Right kidney (tissue), 1 donor: ENCODE results near the gene BSN.
"Not testable (repeated sequence)": the region's sequence is repeated elsewhere in the genome, so short reads cannot be mapped to it uniquely, and the experiment has no call there.

Experiments used
- DNase-seq: peaks from one replicate; pipeline ENCODE4 v3.0.0-alpha.2; 2016

Gene BSN

DNA sequence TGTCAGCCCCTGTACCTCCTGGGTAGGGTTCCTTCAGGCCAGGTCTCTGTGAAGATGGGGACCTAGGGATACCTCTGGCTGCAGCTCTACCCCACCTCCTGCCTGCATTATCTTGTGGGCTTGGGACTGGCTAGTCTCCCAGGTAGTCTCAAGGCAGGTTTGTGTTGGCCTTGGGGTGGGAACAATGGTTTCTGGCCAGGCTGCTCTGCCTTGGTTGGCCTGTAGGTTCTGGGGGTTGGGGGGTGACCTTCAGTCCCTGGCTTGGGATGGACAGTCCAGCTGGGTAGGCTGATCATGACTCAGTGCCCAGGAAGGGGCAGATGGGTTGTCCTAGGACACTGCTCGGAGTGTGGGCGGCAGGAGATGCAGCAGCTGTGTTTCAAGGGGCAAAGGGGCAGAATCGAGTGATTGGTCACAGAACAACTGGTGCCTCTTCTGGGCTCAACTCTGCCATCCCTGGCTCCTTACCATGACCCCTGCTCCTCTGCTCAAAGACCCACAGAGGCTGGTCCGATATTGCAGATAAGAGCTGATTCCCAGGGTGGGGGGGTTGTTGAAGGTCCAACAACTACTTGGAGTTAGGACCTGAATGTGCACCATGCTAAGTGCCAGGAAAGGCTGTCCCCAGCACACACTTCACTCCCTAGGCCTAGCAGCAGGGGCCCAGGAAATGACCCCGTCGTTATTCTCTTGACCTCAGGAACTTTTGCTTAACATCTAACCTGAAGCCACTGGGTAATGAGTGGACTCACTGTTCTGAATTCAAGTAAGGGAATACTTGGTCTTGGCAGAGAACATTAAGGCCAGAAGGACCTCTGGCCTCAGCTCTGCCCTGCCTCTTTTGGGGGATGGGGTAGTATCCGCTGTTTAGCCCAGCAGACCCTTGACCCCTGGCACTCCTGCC lies 18.1 kb upstream of the BSN start:
- DNase-seq: no peak

GRCh38 chr3:49536875-49537533 lies 17.3 kb upstream of the BSN start:
- DNase-seq: no peak

- peak; percentile 89 for DNase-seq
These were observed 14.4 kb upstream of the BSN start for GRCh38 chr3:49539659-49540560.

- DNase-seq: no peak
These were observed 2.2 kb upstream of the BSN start for GRCh38 chr3:49552087-49552486.

- no peak for DNase-seq
These were observed 969 bp upstream of the BSN start for GRCh38 chr3:49553324-49553691.

DNA sequence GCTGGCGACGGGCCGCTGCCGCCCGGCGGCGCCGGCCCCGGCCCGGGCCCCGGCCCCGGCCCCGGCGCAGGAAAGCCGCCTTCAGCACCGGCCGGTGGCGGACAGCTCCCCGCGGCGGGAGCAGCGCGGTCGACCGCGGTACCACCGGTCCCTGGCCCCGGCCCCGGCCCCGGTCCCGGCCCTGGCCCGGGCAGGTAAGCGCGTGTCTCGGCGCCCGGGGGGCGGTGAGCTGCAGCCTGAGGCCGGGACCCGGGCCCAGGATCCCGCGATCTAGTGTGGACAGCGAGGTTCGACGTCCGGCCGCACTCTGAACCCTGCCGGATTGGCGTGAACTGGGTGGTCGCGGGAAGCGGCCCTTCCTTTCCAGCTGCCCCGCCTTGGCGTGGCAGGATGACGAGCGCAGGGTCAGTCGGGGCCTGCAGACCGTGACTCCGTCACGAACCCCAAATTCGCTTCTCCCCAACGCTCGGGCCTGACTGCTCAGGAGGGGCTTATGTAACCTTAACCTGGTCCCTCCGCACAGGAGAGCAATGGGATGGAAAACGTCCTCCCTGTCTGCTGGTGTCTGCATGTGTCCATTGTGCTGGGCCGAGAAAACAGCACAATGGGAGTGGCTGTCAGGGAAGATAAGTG lies 472 bp downstream of the BSN start:
- DNase-seq: peak; percentile 70

- DNase-seq: no peak
These were observed 2.4 kb downstream of the BSN start for GRCh38 chr3:49556500-49557275.

- DNase-seq: no peak
These were observed 8.8 kb downstream of the BSN start for GRCh38 chr3:49563040-49563578.

GRCh38 chr3:49563766-49564165 lies 9.5 kb downstream of the BSN start:
- no peak for DNase-seq

- no peak for DNase-seq
These were observed 12.0 kb downstream of the BSN start for GRCh38 chr3:49566312-49566711.

DNA sequence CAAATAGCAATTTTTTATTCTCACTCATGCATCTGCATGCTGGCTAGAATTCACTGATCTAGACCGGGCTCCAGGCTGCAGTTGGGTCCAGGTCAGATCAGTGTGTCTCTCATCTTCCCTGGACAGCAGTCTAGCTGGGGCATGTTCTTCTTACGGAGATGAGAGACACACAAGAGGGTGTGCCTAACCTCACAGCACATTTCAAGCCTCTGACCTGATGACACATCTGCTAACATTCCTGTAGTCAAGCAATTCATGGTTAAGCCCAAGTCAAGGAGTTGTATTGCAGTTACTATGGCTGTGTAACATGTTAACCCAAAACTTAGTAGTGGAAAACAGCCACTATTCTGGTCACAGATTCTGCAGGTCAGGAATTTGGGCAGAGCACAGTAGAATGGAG lies 13.1 kb downstream of the BSN start:
- DNase-seq: no peak

DNA sequence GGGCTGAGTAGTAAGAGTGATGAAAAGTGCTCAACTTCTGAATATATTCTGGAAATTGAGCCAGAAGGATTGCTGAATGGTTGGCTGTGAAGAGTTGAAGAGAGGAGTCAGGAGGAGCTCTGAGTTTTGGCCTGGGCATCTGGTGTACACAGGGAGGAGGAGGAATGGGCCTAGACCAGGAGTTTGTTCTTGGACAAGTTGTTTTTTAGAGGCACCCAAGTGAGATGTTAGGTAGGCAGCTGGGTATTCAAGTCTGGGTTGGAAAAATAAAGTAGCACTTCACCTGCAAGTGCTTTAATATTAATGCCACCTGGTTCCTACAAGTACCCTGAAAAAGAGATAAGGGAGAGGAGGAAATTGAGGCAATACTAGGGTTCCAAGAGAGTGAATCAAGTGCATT lies 14.7 kb downstream of the BSN start:
- DNase-seq: no peak

GRCh38 chr3:49570028-49570654 lies 15.9 kb downstream of the BSN start:
- no peak for DNase-seq

- no peak for DNase-seq
These were observed 27.9 kb downstream of the BSN start for GRCh38 chr3:49582177-49582576.

- DNase-seq: not testable (repeated sequence)
These were observed 31.0 kb downstream of the BSN start for GRCh38 chr3:49585261-49585755.

DNA sequence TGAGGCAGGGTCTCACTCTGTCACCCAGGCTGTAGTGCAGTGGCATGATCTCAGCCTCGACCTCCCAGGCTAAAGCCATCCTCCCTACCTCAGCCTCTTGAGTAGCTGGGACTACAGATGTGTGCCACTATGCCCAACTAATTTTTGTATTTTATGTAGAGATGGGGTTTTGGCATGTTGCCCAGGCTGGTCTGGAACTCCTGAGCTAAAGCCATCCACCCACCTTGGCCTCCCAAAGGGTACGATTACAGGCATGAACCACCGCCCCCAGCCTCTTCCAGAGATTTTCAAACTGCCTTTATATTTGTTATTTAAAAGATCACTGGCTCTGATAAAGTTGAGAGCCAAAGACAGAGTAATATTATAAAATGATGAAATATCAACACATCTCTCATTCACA lies 37.3 kb downstream of the BSN start:
- no peak for DNase-seq

GRCh38 chr3:49593041-49593440 lies 38.8 kb downstream of the BSN start:
- no peak for DNase-seq

- DNase-seq: no peak
These were observed 46.5 kb downstream of the BSN start for GRCh38 chr3:49600781-49601180.

DNA sequence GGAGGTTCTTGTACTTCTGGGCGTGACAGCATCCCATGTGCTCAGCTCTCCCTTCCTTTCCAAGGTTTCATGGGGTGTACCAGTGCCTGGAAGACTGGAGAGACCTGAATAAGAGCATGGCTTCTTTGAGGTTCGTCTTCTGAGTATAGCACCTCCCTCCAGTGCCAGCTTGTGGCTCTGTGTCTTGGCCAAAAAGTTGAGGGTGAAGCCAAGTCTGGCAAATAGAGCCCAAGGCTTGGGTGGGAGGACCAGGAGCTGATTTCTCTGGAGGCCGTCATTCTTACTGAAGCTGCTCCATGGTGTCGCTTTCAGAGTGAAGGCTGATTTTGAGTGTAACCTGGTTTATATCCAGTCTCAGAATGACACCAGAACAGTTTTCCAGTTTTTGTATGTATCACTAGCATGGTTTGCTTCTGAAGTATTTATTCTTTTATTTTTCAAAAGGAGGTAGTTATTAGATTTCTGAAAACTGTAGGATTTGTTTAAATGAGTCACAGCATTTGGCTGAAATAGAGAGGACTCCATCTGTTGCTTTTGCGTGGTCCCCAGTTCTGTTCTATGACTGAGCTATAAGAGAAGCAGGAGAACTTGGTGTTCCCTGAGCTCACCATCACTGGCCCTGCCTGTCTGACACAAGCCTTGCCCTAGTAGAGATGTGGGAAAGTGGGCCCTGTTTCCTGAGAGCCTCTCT lies 47.2 kb downstream of the BSN start:
- no peak for DNase-seq

DNA sequence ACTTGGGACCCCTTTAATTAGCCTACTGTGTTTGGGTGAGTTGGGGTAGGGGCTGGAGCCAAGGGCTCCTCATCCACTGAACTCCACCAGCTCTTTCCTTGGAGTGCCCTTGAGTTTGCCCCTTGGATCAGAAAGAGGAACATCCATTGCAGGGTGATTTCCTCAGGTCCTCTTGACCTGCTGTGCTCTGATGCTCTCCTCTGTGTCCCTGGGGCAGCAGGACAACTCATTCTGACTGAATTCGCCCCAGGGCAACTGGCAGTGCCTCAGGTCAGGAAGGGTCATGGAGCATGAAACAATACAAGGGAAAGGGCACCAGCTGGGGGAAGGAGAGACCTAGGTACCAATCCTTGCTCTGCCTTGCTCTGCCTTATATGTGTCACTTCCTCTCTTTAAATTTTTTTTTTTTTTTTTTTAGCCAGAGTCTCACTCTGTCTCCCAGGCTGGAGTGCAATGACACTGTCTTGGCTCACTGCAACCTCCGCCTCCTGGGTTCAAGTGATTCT lies 47.8 kb downstream of the BSN start:
- no peak for DNase-seq
